CD4-positive, CD25-positive, alpha-beta regulatory T cell (primary cell): ENCODE results near the gene ZNF471. TPM values are rescaled to one million over a fixed set of nuclear protein-coding genes. Genes with fewer than 3 reads are reported as not detected.

Experiments used
- ATAC-seq, 2 donors: fragments of 150-1000 bp; cut with Tn5 transposase; one replicate each; pipeline ENCODE4 v1.10.0; 2021; ENCODE audit warnings: low read depth in 2 of 2, moderate number of reproducible peaks in 2 of 2, moderate library complexity in 1 of 2
- DNase-seq, 3 donors: peaks; one replicate each; pipeline versions ENCODE4 v3.0.0 to v3.0.0-alpha.2; 2012 to 2022; ENCODE audit warnings: mixed read lengths in 1 of 3
- H3K27ac ChIP-seq: one replicate; pipeline ENCODE4 v1.7.0; 2013; ENCODE audit warnings: mild to moderate bottlenecking, low read length; ENCODE audit not compliant: insufficient read depth, poor library complexity, severe bottlenecking
- H3K27me3 ChIP-seq: one replicate; pipeline ENCODE4 v1.7.0; 2013; ENCODE audit warnings: low read length; ENCODE audit not compliant: control insufficient read depth, insufficient read depth
- H3K36me3 ChIP-seq: one replicate; pipeline ENCODE4 v1.7.0; 2013; ENCODE audit warnings: mild to moderate bottlenecking, low read length, moderate library complexity; ENCODE audit not compliant: control insufficient read depth, insufficient read depth
- H3K4me1 ChIP-seq: 2 replicates; pipeline ENCODE4 v1.7.0; 2013; ENCODE audit warnings: mild to moderate bottlenecking, low read length; ENCODE audit not compliant: insufficient read depth, control insufficient read depth, poor library complexity, severe bottlenecking
- H3K4me3 ChIP-seq: one replicate; pipeline ENCODE4 v1.7.0; 2013; ENCODE audit warnings: low read depth, mild to moderate bottlenecking, low read length, moderate library complexity
- H3K9me3 ChIP-seq, 2 experiments: 1 replicate in 1 of 2; 2 replicates in 1 of 2; pipeline ENCODE4 v1.7.0; 2013; ENCODE audit warnings: low read length in 2 of 2, mild to moderate bottlenecking in 1 of 2, moderate library complexity in 1 of 2; ENCODE audit not compliant: control insufficient read depth in 2 of 2
- H3K27ac Mint-ChIP-seq, 3 donors: one replicate each; pipeline ENCODE4 v1.8.0; 2020 to 2022; ENCODE audit warnings: mild to moderate bottlenecking in 3 of 3, mixed read lengths in 3 of 3, moderate library complexity in 2 of 3
- H3K27me3 Mint-ChIP-seq: one replicate; pipeline ENCODE4 v1.8.0; 2022; ENCODE audit warnings: mild to moderate bottlenecking, mixed read lengths
- H3K36me3 Mint-ChIP-seq: one replicate; pipeline ENCODE4 v1.8.0; 2020; ENCODE audit warnings: mixed read lengths
- H3K4me1 Mint-ChIP-seq, 4 donors: one replicate each; pipeline ENCODE4 v1.8.0; 2020 to 2022; ENCODE audit warnings: mixed read lengths in 4 of 4, mild to moderate bottlenecking in 1 of 4
- H3K4me3 Mint-ChIP-seq, 4 donors: one replicate each; pipeline ENCODE4 v1.8.0; 2020 to 2022; ENCODE audit warnings: mild to moderate bottlenecking in 4 of 4, mixed read lengths in 4 of 4, moderate library complexity in 3 of 4
- H3K9me3 Mint-ChIP-seq, 7 donors: one replicate each; pipeline ENCODE4 v1.8.0; 2020 to 2022; ENCODE audit warnings: mixed read lengths in 7 of 7, mild to moderate bottlenecking in 3 of 7, moderate library complexity in 2 of 7
- polyA plus RNA-seq, 4 donors: library from polyadenylated mRNA; unstranded; fragments of 300-500 nt; fragmentation: Illumina TruSeq; gene quantifications; one replicate each; pipeline ENCODE4 v1.2.3, GENCODE V29; 2021
- total RNA-seq: library from RNA; stranded (reverse); gene quantifications from one replicate; pipeline ENCODE4 v1.2.3, GENCODE V29; 2022

The ZNF471 gene
- total and polyA plus RNA-seq, 5 donors from 2014 or later, result 0.17 to 0.62 (median 0.34) TPM; not detected in 1

DNA sequence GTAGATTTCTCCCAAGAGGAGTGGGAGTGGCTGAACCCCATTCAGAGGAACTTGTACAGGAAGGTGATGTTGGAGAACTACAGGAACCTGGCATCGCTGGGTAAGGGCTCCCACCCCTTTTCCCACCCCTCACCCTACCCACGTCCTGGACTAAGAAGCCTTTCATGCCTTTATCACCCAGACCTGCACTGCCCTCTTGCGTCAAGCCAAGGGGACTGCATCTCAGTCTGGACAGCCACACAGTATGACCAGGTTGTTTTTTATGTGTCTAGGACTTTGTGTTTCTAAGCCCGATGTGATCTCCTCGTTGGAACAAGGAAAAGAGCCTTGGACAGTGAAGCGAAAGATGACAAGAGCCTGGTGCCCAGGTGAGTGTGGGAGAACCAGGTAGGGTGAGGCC lies 39.9 kb downstream of the ZNF471 start:
- H3K4me3 Mint-ChIP-seq, result no peak overlapping the region
- H3K9me3 ChIP-seq, result peaks cover 84 to 91% of the 10 kb centered on the region in 2 experiments
- peaks cover 2 to 72% (median 40%) of the 10 kb centered on the region in 7 donors for H3K9me3 Mint-ChIP-seq
- H3K27me3 Mint-ChIP-seq, result no peaks in the 10 kb centered on the region
- DNase-seq (no peak), ATAC-seq (no peak)
- H3K4me3 ChIP-seq, result no peak overlapping the region
- H3K4me1 ChIP-seq, result no peaks in the 10 kb centered on the region
- peaks cover 53% of the 10 kb centered on the region for H3K36me3 ChIP-seq
- no peak overlapping the region for H3K27ac Mint-ChIP-seq
- no peaks in the 10 kb centered on the region for H3K27me3 ChIP-seq
- no peaks in the 10 kb centered on the region for H3K4me1 Mint-ChIP-seq
- H3K27ac ChIP-seq, result no peak overlapping the region
- H3K36me3 Mint-ChIP-seq, result peaks cover 53% of the 10 kb centered on the region

DNA sequence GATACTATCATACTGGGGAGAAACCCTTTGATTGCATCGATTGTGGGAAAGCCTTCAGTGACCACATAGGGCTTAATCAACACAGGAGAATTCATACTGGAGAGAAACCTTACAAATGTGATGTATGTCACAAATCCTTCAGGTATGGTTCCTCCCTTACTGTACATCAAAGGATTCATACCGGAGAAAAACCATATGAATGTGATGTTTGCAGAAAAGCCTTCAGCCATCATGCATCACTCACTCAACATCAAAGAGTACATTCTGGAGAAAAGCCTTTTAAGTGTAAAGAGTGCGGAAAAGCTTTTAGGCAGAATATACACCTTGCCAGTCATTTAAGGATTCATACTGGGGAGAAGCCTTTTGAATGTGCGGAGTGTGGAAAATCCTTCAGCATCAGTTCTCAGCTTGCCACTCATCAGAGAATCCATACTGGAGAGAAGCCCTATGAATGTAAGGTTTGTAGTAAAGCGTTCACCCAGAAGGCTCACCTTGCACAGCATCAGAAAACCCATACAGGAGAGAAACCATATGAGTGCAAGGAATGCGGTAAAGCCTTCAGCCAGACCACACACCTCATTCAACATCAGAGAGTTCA lies 46.7 kb downstream of the ZNF471 start:
- H3K27me3 ChIP-seq, result no peaks in the 10 kb centered on the region
- H3K9me3 Mint-ChIP-seq, result peaks cover 8 to 74% (median 37%) of the 10 kb centered on the region in 7 donors
- peaks cover 88 to 95% of the 10 kb centered on the region in 2 experiments for H3K9me3 ChIP-seq
- H3K27ac ChIP-seq, result no peak overlapping the region
- no peaks in the 10 kb centered on the region for H3K4me1 ChIP-seq
- H3K36me3 ChIP-seq, result peaks cover 25% of the 10 kb centered on the region
- no peaks in the 10 kb centered on the region for H3K27me3 Mint-ChIP-seq
- peaks cover 43% of the 10 kb centered on the region for H3K36me3 Mint-ChIP-seq
- no peak overlapping the region for H3K4me3 ChIP-seq
- H3K4me3 Mint-ChIP-seq, result no peak overlapping the region
- no peaks in the 10 kb centered on the region for H3K4me1 Mint-ChIP-seq
- DNase-seq (no peak), ATAC-seq (no peak)
- H3K27ac Mint-ChIP-seq, result no peak overlapping the region

DNA sequence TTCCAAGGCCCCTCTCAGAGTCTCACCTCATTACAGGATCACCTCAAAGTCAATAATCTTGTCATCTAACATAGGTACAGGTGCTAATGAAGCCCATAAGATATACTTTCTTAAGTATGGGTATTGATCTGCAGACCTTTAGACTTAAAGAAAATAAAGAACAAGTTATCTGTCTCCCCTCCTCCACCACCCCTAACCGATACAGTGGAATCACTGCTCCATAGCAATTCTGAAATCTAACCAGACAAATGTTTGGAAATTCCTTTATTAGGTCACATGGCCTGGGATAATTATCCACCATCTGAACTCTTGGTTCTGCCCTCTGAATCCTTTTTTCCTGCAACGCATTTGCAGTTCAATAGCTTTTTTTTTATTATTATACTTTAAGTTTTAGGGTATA lies 55.1 kb downstream of the ZNF471 start:
- peaks cover 17% of the 10 kb centered on the region for H3K36me3 Mint-ChIP-seq
- no peak overlapping the region for H3K4me3 Mint-ChIP-seq

DNA sequence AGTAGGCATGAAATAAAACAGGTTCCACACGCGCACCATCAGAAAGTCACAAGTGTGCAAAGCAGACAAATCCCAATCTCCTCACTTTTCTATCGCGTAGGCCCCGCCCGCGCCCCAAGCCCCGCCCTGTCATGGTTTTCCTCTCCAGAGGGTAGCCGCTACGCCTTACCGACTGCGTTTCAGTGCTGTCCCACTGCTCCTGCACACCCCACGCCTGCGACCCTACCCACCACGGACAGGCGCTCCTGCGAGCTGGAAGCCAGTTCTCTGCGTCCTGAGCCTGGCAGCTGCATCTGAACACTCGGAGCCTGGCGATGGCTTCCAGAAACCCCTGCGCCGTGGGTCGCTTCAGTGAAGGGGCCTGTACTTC lies 59.2 kb downstream of the ZNF471 start:
- no peaks in the 10 kb centered on the region for H3K27me3 ChIP-seq
- Mint-ChIP-seq H3K36me3 (peaks cover 34% of the 10 kb centered on the region), H3K27me3 (no peaks in the 10 kb centered on the region), H3K9me3 (peaks cover 3 to 67% (median 36%) of the 10 kb centered on the region in 7 donors), H3K4me3 (peak overlapping the region; percentile 94 to 98 (median 98)), H3K27ac (peak overlapping the region; percentile 78 to 90 (median 89)), H3K4me1 (peaks cover 0 to 21% (median 6%) of the 10 kb centered on the region in 4 donors)
- H3K27ac ChIP-seq, result peak overlapping the region; percentile 58
- ATAC-seq, result peak in 1 of 2 donors; percentile 31
- H3K4me3 ChIP-seq, result peak overlapping the region; percentile 73
- peaks cover 68 to 90% of the 10 kb centered on the region in 2 experiments for H3K9me3 ChIP-seq
- H3K4me1 ChIP-seq, result peaks cover 20% of the 10 kb centered on the region
- DNase-seq, result peak in 1 of 3 donors; percentile 2
- H3K36me3 ChIP-seq, result peaks cover 28% of the 10 kb centered on the region

More for the DNA sequence above, 55.1 kb downstream of the ZNF471 start:
- no peak overlapping the region for H3K27ac ChIP-seq
- DNase-seq (no peak), ATAC-seq (no peak)
- H3K36me3 ChIP-seq, result no peaks in the 10 kb centered on the region
- no peak overlapping the region for H3K4me3 ChIP-seq
- Mint-ChIP-seq H3K27me3 (no peaks in the 10 kb centered on the region), H3K27ac (no peak overlapping the region), H3K9me3 (peaks cover 4 to 86% (median 29%) of the 10 kb centered on the region in 7 donors), H3K4me1 (peaks cover 0 to 16% (median 5%) of the 10 kb centered on the region in 4 donors)
- no peaks in the 10 kb centered on the region for H3K27me3 ChIP-seq
- peaks cover 65 to 88% of the 10 kb centered on the region in 2 experiments for H3K9me3 ChIP-seq
- H3K4me1 ChIP-seq, result peaks cover 14% of the 10 kb centered on the region

DNA sequence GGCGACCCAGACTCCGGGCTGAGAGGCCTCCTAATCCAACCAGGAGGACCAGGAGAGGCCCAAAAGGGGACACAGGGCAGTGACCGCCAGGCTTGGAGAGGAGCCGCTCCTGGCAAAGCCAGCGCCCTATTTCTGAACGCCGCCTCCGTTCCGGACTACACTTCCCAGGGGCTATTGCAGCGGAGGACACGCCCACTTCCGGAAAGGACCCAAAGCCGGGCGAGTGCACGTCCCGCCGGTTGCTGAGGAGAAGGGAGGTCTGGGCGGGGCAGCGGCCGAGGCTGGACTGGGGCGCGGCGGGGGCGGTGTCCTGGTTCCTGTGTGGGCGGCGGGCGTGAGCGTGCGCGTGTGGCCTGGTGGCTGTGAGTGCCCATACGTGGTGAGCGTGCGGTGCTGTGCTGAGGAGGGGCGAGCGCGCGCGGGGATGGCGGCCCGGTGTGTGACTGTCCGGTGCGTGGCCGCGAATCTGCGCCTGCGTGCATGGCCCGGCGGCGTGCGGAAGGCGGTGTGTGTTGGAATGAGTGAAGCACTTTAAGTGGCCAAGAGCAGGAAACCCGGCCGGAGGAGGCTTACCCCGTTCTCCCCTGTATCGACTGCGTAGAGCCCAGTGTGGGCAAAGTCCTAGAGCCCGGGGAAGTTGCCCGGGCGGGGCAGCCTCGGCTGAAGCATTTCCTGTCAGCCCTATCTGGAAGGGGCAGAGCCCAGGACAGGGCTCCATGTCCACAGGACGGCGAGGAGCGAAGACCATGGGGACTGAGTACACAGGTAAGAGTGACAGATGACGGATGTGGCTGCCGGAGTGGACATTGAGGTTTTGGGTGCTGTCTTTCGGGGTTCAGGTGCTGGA lies 59.8 kb downstream of the ZNF471 start, which contains the start of gene ZNF470:
ZNF470 (plus strand) TSS at position 195 of the 847 bp plus-strand sequence. CDS start 2,844 bp downstream, outside the sequence.
- ATAC-seq (peak; percentile 94), DNase-seq (peak; percentile 81 to 91 (median 83))
- Mint-ChIP-seq H3K27me3 (no peaks in the 10 kb centered on the region), H3K36me3 (peaks cover 36% of the 10 kb centered on the region), H3K4me1 (peaks cover 0 to 21% (median 6%) of the 10 kb centered on the region in 4 donors), H3K27ac (peak within 1 kb of the TSS; percentile 89 to 90 (median 90)), H3K4me3 (peak within 1 kb of the TSS; percentile 94 to 98 (median 98)), H3K9me3 (peaks cover 3 to 63% (median 34%) of the 10 kb centered on the region in 7 donors)
- H3K9me3 ChIP-seq, result peaks cover 65 to 87% of the 10 kb centered on the region in 2 experiments
- peak within 1 kb of the TSS; percentile 58 for H3K27ac ChIP-seq
- H3K27me3 ChIP-seq, result no peaks in the 10 kb centered on the region
- H3K36me3 ChIP-seq, result peaks cover 29% of the 10 kb centered on the region
- peaks cover 20% of the 10 kb centered on the region for H3K4me1 ChIP-seq
- peak within 1 kb of the TSS; percentile 73 for H3K4me3 ChIP-seq

DNA sequence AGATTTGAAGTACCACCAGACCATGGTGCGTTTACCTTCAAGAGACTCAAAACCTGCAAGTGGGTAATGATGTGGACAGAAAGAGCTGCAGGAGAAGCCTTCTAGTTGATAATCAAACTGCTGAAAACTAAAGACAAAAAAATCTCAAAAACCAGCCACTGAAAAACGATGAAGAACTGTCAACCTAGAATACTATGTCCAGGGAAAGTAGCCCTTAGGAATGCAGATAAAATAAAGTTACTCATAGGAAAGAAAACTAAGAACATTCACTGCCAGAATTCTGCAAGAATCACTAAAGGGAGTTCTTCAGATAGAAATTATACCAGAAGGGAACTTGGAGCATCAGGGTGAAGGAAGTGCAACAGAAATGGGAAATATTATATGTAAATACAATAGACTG lies 64.9 kb downstream of the ZNF471 start:
- no peak overlapping the region for H3K27ac Mint-ChIP-seq
- H3K36me3 Mint-ChIP-seq, result peaks cover 53% of the 10 kb centered on the region
- no peak for ATAC-seq
- H3K4me1 Mint-ChIP-seq, result peaks cover 0 to 7% (median 2%) of the 10 kb centered on the region in 4 donors
- H3K4me3 Mint-ChIP-seq, result no peak overlapping the region
- Histone ChIP-seq H3K36me3 (peaks cover 56% of the 10 kb centered on the region), H3K27me3 (no peaks in the 10 kb centered on the region), H3K9me3 (peaks cover 81 to 97% of the 10 kb centered on the region in 2 experiments), H3K27ac (no peak overlapping the region), H3K4me3 (no peak overlapping the region), H3K4me1 (peaks cover 8% of the 10 kb centered on the region)
- DNase-seq, result no peak
- no peaks in the 10 kb centered on the region for H3K27me3 Mint-ChIP-seq
- H3K9me3 Mint-ChIP-seq, result peaks cover 0 to 67% (median 30%) of the 10 kb centered on the region in 7 donors

DNA sequence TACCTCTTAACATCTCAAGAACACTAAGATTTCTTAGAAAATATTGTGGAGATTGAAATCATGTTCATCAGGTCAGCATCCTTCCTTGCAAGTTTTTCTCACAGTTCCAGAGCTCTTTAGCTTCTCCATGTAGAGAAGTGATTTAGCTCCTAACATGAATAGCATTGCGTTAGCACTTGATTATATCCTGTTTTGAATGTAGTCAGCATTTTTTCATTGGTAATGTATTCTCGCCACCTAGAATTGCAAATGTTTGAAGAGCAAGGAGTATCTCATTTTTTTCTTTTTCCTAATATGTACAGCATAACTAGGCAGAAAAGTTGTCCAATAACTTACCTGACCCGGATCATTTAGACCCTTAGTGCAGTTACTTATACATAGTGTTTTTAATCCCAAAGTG lies 66.3 kb downstream of the ZNF471 start:
- Histone ChIP-seq H3K27me3 (no peaks in the 10 kb centered on the region), H3K4me3 (no peak overlapping the region), H3K36me3 (peaks cover 54% of the 10 kb centered on the region), H3K9me3 (peaks cover 89 to 97% of the 10 kb centered on the region in 2 experiments), H3K4me1 (no peaks in the 10 kb centered on the region), H3K27ac (no peak overlapping the region)
- DNase-seq (no peak), ATAC-seq (no peak)
- Mint-ChIP-seq H3K4me3 (no peak overlapping the region), H3K36me3 (peaks cover 53% of the 10 kb centered on the region), H3K9me3 (peaks cover 0 to 79% (median 38%) of the 10 kb centered on the region in 7 donors), H3K27ac (no peak overlapping the region), H3K27me3 (no peaks in the 10 kb centered on the region), H3K4me1 (no peaks in the 10 kb centered on the region)
